Stimulated activated naive CD8-positive, alpha-beta T cell treated with anti-CD3 and anti-CD28 coated beads, Interleukin-15, Interleukin-2, amounts not matched to agents 100 U/mL and 50 U/mL, for 24 hours (primary cell): ENCODE results near the gene FBLN2.

ENCODE experiments used
- ATAC-seq: fragments of 150-1000 bp; cut with Tn5 transposase; one replicate; pipeline ENCODE4 v1.10.0; 2021
- DNase-seq: peaks from one replicate; pipeline ENCODE4 v3.0.0; 2021

Gene FBLN2

GRCh38 chr3:13567684-13568514, 19.0 kb downstream of the FBLN2 start:
- DNase-seq (no peak), ATAC-seq (no peak)

- ATAC-seq (no peak), DNase-seq (no peak)
Observed at GRCh38 chr3:13568515-13569028, 19.6 kb downstream of the FBLN2 start.

DNA sequence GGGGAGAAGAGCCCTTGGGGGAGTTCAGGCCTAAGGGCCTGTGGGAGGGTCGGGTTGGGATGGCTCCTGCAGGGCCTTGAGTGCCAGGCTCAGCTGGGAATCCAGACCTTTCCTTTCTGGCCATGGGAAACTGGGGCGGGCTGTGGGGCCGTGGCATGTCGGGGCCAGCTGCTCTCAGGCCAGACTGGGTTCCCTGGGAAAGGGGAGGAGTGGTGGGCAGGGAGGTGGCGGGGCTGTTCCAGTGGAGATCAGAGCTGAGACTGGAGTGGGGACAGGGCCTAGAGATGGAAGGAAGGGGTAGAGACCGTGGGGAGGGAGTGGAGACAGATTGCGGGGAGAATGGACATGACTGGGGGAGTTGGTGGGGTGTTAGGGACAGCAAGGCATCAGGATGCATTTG, 20.3 kb downstream of the FBLN2 start:
- DNase-seq (no peak), ATAC-seq (no peak)

DNA sequence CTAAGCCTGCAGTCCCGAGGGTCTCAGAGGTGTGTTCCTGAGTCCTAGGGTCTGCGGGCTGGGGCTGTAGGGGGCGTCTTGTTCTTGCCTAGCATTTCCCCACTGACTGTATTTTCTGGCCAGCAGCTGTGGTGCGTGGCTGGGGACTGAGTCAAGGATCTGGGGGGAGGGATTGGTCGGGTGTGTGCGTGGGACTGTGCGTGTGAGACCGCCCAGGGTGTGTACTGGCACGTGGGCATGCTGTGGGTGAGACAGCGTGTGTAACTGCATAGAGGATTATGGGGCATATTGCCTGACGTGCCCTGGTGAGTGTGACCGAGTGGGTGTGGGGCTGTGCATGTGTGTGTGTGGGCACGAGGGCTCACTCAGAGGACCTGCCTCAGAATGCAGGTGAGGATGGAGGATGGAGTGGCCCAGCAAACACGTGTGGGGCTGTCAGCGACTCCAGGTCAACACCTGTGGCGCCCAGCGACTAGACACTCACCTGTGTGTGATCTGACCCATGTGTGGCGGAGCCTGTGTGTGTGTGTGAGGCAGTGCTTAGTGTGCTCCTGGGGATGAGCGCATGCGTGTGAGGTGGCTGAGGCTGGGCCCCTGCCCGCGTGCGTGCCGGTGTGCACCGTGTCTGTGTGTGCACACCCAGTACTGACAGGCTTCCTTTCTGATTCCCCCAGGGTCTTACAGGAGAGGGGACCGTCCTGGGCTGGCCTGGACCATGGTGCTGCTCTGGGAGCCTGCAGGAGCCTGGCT, 20.9 kb downstream of the FBLN2 start:
- DNase-seq: no peak
- no peak for ATAC-seq

DNA sequence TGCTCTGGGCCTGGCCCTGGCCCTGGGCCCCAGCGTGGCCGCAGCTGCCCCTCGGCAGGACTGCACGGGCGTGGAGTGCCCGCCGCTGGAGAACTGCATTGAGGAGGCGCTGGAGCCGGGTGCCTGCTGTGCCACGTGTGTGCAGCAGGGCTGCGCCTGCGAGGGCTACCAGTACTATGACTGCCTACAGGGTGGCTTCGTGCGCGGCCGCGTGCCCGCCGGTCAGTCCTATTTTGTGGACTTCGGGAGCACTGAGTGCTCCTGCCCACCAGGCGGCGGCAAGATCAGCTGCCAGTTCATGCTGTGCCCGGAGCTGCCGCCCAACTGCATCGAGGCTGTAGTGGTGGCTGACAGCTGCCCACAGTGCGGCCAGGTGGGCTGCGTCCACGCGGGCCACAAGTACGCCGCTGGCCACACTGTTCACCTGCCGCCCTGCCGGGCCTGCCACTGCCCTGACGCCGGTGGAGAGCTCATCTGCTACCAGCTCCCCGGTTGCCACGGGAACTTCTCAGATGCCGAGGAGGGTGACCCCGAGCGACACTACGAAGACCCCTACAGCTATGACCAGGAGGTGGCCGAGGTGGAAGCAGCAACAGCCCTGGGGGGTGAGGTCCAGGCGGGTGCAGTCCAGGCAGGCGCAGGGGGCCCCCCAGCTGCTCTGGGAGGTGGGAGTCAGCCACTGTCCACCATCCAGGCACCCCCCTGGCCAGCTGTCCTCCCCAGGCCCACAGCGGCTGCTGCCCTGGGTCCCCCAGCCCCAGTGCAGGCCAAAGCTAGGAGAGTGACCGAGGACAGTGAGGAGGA, 21.7 kb downstream of the FBLN2 start:
- no peak for ATAC-seq
- no peak for DNase-seq

DNA sequence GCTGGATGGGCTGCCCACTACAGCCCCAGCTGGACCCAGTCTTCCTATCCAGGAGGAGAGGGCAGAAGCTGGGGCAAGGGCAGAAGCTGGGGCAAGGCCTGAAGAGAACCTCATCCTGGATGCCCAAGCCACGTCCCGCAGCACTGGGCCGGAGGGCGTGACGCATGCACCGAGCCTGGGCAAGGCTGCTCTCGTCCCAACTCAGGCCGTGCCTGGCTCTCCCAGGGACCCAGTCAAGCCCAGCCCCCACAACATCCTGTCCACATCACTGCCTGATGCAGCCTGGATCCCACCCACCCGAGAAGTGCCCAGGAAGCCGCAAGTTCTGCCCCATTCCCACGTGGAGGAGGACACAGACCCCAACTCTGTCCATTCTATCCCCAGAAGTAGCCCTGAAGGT, 22.3 kb downstream of the FBLN2 start:
- DNase-seq (no peak), ATAC-seq (no peak)

- DNase-seq (no peak), ATAC-seq (no peak)
Observed at GRCh38 chr3:13571831-13572750, 23.2 kb downstream of the FBLN2 start.

GRCh38 chr3:13572926-13573623, 24.1 kb downstream of the FBLN2 start:
- ATAC-seq (no peak), DNase-seq (no peak)

DNA sequence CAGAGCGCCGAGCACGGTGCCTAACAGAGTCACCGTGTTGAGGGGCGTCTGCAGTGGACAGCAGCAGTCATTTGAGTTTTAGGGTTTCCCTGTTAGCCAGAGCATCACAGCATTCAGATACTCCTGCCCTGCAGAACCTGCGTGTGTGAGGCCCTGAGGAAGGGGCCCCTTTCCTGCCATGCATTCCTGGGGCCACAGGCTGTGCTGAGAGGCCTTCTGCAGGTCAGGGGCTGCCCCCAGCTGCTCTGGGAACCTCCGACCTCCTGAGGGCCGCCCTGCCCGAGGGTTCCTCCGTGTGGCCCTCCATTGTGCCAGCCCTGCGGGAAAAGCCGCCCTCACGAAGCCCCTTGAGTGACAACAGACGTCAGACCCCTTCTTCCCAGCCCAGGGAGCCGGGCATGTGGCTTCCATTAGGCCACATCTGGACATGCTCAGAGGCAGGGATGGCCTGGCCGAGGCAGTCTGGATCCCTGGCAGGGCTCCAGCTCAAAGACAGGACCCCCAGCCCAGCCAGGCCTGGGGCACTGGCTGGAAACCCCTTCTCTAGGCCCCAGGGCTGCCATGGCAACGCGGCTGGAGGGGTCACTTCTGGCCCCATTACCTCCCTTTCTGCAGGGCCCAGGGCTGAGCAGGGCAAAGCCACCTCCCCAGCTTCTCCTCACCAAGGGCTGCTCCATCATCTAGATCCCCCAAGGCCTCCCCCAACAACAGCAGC, 25.3 kb downstream of the FBLN2 start:
- ATAC-seq (no peak), DNase-seq (no peak)

DNA sequence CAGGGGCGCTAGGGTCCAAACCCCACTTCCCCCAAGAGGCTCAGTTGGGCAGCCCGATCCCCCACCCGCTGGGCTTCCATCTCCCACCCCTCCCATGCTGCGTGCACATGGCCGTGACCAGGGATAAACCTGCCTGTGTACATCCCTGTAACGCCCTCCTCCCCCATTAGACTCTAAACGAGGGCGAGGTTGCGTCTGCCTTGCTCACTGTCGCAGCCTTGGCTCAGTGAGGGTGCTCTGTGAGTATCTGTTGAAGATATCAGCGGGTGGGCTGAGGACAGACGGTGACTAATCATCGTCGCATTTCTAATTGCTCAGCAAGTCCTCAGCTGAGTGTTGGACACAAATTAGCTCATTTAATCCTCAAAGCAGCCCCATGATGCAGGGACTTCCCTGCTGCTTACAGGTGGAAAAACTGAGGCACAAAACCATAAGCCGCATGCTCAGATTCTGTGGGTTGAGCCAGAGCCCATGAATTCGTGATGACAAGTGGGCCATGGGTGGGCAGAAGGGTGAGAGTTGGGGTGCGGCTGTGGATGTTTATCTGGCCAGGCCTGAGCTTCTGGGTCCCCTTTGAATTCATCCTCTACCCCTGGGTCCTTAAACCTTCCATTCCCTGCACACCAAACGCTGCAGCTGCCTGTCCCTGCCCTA, 26.0 kb downstream of the FBLN2 start:
- DNase-seq (peak; percentile 62), ATAC-seq (peak; percentile 88)

DNA sequence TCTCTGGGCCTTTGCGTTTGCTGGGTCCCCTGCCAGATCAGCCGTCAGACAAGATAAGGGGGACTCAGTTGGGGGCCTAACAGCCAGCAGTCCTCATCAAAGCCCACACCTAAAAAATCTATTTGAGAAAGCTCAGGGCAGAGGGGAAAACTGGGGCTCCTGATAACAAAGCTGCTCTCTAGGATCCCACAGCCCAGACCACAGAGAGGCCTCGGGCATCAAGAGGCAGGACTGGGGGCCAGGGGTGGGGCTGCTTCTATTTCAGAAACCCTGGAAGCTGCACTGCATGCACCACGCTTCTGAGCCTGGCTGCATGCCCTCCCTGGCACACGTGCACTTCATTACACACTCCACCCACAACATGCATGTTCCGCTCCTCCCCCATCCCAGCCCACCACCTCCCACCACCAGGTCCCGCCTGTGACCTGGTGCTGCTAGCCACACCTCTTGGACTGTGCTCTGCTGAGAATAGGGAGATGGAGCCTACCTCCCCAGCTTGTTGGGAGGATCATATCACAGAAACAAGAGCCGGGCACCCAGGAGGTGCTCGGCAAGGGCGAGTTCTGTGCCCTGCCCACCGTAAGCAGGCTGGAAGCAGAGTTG, 26.6 kb downstream of the FBLN2 start:
- ATAC-seq (no peak), DNase-seq (no peak)

DNA sequence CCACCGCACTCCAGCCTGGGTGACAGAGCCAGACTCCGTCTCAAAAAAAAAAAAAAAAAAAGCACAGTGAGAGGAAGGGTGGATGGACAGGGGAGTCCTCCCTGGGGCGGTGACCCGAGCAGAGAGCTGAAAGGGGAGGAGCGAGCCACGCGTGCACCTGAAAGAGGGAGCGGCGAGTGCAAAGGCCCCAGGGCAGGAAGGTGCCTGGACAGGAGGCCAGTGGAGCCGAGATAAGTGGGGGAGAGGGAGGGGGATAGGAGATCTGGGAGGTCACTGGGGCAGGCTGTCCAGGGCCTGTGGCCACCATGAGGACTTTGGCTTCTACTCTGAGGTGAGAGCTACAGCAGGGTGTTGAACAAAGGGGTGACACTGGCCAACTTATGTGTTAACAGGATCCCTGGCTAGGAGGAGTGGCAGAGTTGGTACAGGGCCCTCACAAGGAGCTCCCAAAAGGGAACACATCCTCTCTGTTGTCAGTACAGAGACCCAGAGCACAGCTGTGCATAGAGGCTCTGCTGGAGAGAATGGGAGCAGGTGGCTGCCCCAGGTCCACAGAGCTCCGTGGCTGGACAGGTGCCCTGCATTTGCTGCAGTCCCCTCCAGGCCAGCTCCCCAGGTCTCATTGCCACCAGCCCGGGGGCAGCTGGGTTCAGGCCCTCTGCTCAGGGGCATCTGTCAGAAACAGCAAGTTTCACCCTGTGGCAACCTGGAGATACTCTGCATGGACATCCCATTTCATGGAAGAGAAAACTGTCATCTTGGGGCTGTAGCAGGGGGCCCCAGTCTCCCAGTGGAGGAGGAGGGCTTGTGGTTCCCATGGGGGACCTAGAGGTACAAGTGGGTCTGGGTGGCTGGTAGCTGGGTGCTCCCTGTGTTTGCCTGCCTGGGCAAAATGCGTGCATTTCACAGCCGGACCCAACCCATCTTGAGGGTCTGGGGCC, 28.5 kb downstream of the FBLN2 start:
- DNase-seq (no peak), ATAC-seq (no peak)

DNA sequence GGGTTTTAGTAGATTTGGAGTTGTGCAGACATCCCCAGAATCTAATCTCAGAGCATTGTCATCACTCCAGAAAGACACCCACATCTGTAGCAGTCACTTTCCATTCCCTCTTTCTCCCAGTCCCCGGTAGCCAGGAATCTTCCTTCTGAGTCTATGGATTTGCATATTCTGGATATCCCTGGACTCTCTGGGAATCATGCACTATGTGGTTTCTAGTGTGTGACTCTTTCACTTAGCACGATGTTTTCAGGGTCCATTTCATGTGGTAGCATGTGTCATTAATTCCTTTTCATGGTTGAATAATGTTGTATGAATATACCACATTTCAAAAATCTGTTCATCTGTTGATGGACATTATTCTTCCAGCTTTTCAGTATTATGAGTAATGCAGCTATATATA, 29.3 kb downstream of the FBLN2 start:
- ATAC-seq (no peak), DNase-seq (no peak)

- DNase-seq (no peak), ATAC-seq (no peak)
Observed at GRCh38 chr3:13579063-13579462, 30.1 kb downstream of the FBLN2 start.

- DNase-seq (no peak), ATAC-seq (no peak)
Observed at GRCh38 chr3:13580256-13581023, 31.5 kb downstream of the FBLN2 start.

DNA sequence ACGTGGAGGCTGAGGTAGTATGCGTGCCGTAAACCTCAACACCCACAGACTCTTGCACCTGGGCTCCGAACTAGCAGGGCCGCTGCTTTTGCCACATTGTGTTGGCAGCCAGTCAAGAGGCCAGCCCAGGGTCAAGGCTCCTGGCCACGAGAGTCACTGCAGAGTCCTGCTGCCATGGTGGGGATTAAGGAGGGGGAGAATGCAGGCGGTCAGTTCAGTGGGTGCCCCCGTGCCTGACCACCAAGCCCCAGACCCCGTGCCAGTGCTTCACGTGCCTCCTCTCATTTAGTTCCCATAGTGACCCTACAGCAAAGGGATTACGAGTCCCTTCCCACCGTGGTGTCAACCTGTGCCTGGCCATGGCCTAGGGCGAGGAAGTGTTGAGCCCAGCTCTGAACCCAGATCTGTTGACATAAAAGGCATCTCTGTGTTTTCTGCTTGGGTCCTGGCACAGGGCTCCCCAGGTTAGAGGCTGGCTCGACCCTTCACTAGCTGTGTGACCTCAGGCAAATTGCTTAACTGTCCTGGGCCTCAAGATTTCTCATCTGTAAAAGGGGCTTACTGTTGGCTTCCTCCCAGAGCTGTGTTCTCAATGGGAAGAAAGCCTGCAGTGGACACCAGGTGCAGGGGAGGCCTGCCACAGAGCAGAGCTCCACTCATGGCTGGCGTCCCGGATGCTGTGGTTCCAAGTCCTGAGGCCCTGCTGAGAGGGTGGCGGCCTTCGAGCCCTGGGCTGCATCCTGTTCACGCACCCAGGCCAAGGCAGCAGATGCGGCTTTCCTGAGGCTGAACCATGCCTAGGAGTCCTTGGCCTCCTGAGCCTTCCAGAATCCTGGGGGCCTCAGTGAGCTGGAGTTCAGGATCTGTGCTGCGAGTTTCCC, 32.8 kb downstream of the FBLN2 start:
- DNase-seq (no peak), ATAC-seq (no peak)
